ENCODE results near the gene SLC25A39. TPM values are rescaled to one million over a fixed set of nuclear protein-coding genes. Genes with fewer than 3 reads are reported as not detected.

Gene SLC25A39
- total RNA-seq, 1 donor from 2014 or later = 61.2 TPM

GRCh38 chr17:44320066-44320465 is 4.6 kb downstream of the SLC25A39 start:
- Mint-ChIP-seq H3K4me1 (peaks cover 14% of the 10 kb centered on the region), H3K4me3 (no peak overlapping the region), H3K27ac (no peak overlapping the region), H3K36me3 (peaks cover 4% of the 10 kb centered on the region), H3K27me3 (ENCODE audit: insufficient read depth, low read depth) (peaks cover 18% of the 10 kb centered on the region), H3K9me3 (no peaks in the 10 kb centered on the region)
- no peak for TF ChIP-seq EZH2 (IDR thresholded peaks at IDR 0.05)
- no peak for TF ChIP-seq EZH2phosphoT487 (IDR thresholded peaks at IDR 0.05)
- no peak for TF ChIP-seq CTCF (IDR thresholded peaks at IDR 0.05)
- no peak overlapping the region for H2AFZ ChIP-seq (replicated peaks)
- peaks cover 23% of the 10 kb centered on the region for H3K79me2 ChIP-seq (ENCODE audit: low read depth)
- no peaks in the 10 kb centered on the region for H3K9me3 ChIP-seq (ENCODE audit: low read depth)
- H3K4me2 ChIP-seq = no peak overlapping the region
- H3F3A ChIP-seq (ENCODE audit: low read depth) = peaks cover 20% of the 10 kb centered on the region
- peaks cover 26% of the 10 kb centered on the region for H4K20me1 ChIP-seq (ENCODE audit: low read depth)
- H3K27me3 ChIP-seq = peaks cover 29% of the 10 kb centered on the region
- H3K36me3 ChIP-seq = no peaks in the 10 kb centered on the region
- H3K4me1 ChIP-seq = peaks cover 12% of the 10 kb centered on the region
- no peak overlapping the region for H3K4me3 ChIP-seq
- no peak overlapping the region for H3K9ac ChIP-seq
- no peak overlapping the region for H3K27ac ChIP-seq
- no peak for DNase-seq (ENCODE audit: low spot score)

- TF ChIP-seq EZH2 (IDR thresholded peaks at IDR 0.05) (no peak), CTCF (IDR thresholded peaks at IDR 0.05) (no peak), EZH2phosphoT487 (IDR thresholded peaks at IDR 0.05) (no peak)
- Histone ChIP-seq H3K27ac (no peak overlapping the region), H3K79me2 (ENCODE audit: low read depth) (peaks cover 10% of the 10 kb centered on the region)
Observed at GRCh38 chr17:44318077-44318892, 6.3 kb downstream of the SLC25A39 start.

GRCh38 chr17:44317545-44317944 is 7.1 kb downstream of the SLC25A39 start:
- peak overlapping the region; percentile 74 for H3K4me3 Mint-ChIP-seq
- H3K4me1 ChIP-seq = peaks cover 8% of the 10 kb centered on the region
- peaks cover 50% of the 10 kb centered on the region for H3K27me3 ChIP-seq
- H3F3A ChIP-seq (ENCODE audit: low read depth) = peaks cover 17% of the 10 kb centered on the region
- no peaks in the 10 kb centered on the region for H3K9me3 Mint-ChIP-seq
- no peak overlapping the region for H3K9ac ChIP-seq
- no peak overlapping the region for H3K4me3 ChIP-seq
- TF ChIP-seq EZH2phosphoT487 (IDR thresholded peaks at IDR 0.05) = no peak
- no peak for TF ChIP-seq CTCF (IDR thresholded peaks at IDR 0.05)
- no peak for TF ChIP-seq EZH2 (IDR thresholded peaks at IDR 0.05)
- no peaks in the 10 kb centered on the region for H3K36me3 ChIP-seq
- no peak overlapping the region for H3K27ac ChIP-seq
- no peak overlapping the region for H3K4me2 ChIP-seq
- H4K20me1 ChIP-seq (ENCODE audit: low read depth) = peaks cover 10% of the 10 kb centered on the region
- peaks cover 31% of the 10 kb centered on the region for H3K27me3 Mint-ChIP-seq (ENCODE audit: insufficient read depth, low read depth)
- DNase-seq (ENCODE audit: low spot score) = no peak
- peaks cover 3% of the 10 kb centered on the region for H3K79me2 ChIP-seq (ENCODE audit: low read depth)
- H3K36me3 Mint-ChIP-seq = peaks cover 4% of the 10 kb centered on the region
- peaks cover 10% of the 10 kb centered on the region for H3K4me1 Mint-ChIP-seq
- no peak overlapping the region for H2AFZ ChIP-seq (replicated peaks)
- no peak overlapping the region for H3K27ac Mint-ChIP-seq
- H3K9me3 ChIP-seq (ENCODE audit: low read depth) = no peaks in the 10 kb centered on the region

More at GRCh38 chr17:44318077-44318892, 6.3 kb downstream of the SLC25A39 start:
- Mint-ChIP-seq H3K27me3 (ENCODE audit: insufficient read depth, low read depth) (peaks cover 27% of the 10 kb centered on the region), H3K4me1 (peaks cover 10% of the 10 kb centered on the region), H3K27ac (peak overlapping the region; percentile 26), H3K9me3 (no peaks in the 10 kb centered on the region), H3K4me3 (no peak overlapping the region), H3K36me3 (peaks cover 4% of the 10 kb centered on the region)
- Histone ChIP-seq H3K27me3 (peaks cover 43% of the 10 kb centered on the region), H3K36me3 (no peaks in the 10 kb centered on the region), H2AFZ (replicated peaks) (no peak overlapping the region), H3K4me3 (no peak overlapping the region), H3K4me1 (peaks cover 8% of the 10 kb centered on the region), H3F3A (ENCODE audit: low read depth) (peaks cover 17% of the 10 kb centered on the region), H3K9me3 (ENCODE audit: low read depth) (no peaks in the 10 kb centered on the region), H3K9ac (no peak overlapping the region), H4K20me1 (ENCODE audit: low read depth) (peaks cover 16% of the 10 kb centered on the region), H3K4me2 (no peak overlapping the region)
- DNase-seq (ENCODE audit: low spot score) = no peak

All from neural progenitor cell (in vitro differentiated cells).